ENCODE data around the gene ZBED6. TPM values are rescaled to one million over a fixed set of nuclear protein-coding genes. Genes with fewer than 3 reads are reported as not detected.
"Not testable (repeated sequence)": the region's sequence is repeated elsewhere in the genome, so short reads cannot be mapped to it uniquely, and the experiment has no call there.

ZBED6 gene
- total RNA-seq, 1 experiment from 2014 or later = 13.1 TPM

DNA sequence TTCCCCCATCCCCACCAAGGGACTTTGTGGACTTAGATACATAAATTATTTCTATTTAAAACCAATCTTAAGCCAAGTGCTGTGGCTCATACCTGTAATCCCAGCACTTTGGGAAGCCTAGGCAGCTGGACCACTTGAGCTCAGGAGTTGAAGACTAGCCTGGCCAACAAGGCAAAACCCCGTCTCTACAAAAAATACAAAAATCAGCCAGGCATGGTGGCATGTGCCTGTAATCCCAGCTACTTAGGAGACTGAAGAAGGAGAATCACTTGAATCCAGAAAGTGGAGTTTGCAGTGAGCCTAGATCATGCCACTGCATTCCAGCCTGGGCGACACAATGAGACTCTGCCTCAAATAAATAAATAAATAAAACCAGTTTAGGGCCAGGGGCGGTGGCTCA, 34.9 kb upstream of the ZBED6 start:
- DNase-seq = no peak
- Histone ChIP-seq H3K4me2 (ENCODE audit: insufficient read depth, insufficient read length, low read length) (no peak overlapping the region), H4K8ac (replicated peaks; ENCODE audit: insufficient read length, low read depth, low read length) (no peak overlapping the region), H2BK12ac (ENCODE audit: insufficient read length, low read depth, low read length) (no peak overlapping the region), H2AFZ (ENCODE audit: low read length) (no peak overlapping the region), H4K20me1 (ENCODE audit: control insufficient read depth, insufficient read depth, insufficient read length) (no peaks in the 10 kb centered on the region), H3K4ac (ENCODE audit: low read depth, low read length) (no peak overlapping the region), H3K79me2 (ENCODE audit: insufficient read depth, low read length) (no peaks in the 10 kb centered on the region), H3K23me2 (ENCODE audit: insufficient read length, low read depth, low read length, poor library complexity, severe bottlenecking) (no peaks in the 10 kb centered on the region), H3K9ac (ENCODE audit: extremely low read depth, insufficient read length, low read length) (no peak overlapping the region), H2BK20ac (ENCODE audit: low read depth, low read length, poor library complexity, severe bottlenecking) (no peak overlapping the region), H2BK5ac (ENCODE audit: insufficient read length, low read length) (no peak overlapping the region), H3K27ac (ENCODE audit: insufficient read length, low read depth, low read length) (no peak overlapping the region), H2BK15ac (ENCODE audit: low read depth, low read length) (no peak overlapping the region), H3K27me3 (ENCODE audit: insufficient read depth, low read length) (no peaks in the 10 kb centered on the region), H4K5ac (ENCODE audit: insufficient read length, low read depth, low read length) (no peak overlapping the region), H3K4me1 (ENCODE audit: insufficient read depth, low read length) (no peaks in the 10 kb centered on the region), H3K79me1 (ENCODE audit: insufficient read depth, low read depth, low read length, poor library complexity, severe bottlenecking) (no peaks in the 10 kb centered on the region), H3K56ac (ENCODE audit: insufficient read length, low read depth, low read length) (no peak overlapping the region), H3K9me3 (ENCODE audit: control insufficient read depth, low read depth, low read length) (no peaks in the 10 kb centered on the region), H3K18ac (ENCODE audit: insufficient read length, low read depth, low read length) (no peak overlapping the region), H2AK5ac (ENCODE audit: insufficient read length, low read length) (no peak overlapping the region), H2BK120ac (ENCODE audit: low read depth, low read length, poor library complexity, severe bottlenecking) (no peak overlapping the region), H3K14ac (ENCODE audit: insufficient read depth, low read length) (no peak overlapping the region), H4K91ac (ENCODE audit: insufficient read length, low read depth, low read length) (no peak overlapping the region), H3K23ac (ENCODE audit: insufficient read length, low read depth, low read length) (no peak overlapping the region), H3T11ph (ENCODE audit: low read length) (no peak overlapping the region)
- no peaks in the 10 kb centered on the region for H3K36me3 Mint-ChIP-seq (ENCODE audit: insufficient read depth in 1 of 3, low read depth in 3 of 3)
- no peak overlapping the region for H3K4me3 Mint-ChIP-seq
- H3K27ac Mint-ChIP-seq = no peak overlapping the region
- H3K27me3 Mint-ChIP-seq (ENCODE audit: low read depth) = no peaks in the 10 kb centered on the region
- no peaks in the 10 kb centered on the region for H3K9me3 Mint-ChIP-seq
- no CpG with 5 or more reads among the region's 3 CpGs for WGBS (ENCODE audit: extremely low coverage, insufficient read length, low lambda C conversion rate)
- TF ChIP-seq, protein P1, sequence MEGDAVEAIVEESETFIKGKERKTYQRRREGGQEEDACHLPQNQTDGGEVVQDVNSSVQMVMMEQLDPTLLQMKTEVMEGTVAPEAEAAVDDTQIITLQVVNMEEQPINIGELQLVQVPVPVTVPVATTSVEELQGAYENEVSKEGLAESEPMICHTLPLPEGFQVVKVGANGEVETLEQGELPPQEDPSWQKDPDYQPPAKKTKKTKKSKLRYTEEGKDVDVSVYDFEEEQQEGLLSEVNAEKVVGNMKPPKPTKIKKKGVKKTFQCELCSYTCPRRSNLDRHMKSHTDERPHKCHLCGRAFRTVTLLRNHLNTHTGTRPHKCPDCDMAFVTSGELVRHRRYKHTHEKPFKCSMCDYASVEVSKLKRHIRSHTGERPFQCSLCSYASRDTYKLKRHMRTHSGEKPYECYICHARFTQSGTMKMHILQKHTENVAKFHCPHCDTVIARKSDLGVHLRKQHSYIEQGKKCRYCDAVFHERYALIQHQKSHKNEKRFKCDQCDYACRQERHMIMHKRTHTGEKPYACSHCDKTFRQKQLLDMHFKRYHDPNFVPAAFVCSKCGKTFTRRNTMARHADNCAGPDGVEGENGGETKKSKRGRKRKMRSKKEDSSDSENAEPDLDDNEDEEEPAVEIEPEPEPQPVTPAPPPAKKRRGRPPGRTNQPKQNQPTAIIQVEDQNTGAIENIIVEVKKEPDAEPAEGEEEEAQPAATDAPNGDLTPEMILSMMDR (conservative IDR thresholded peaks at IDR 0.05) = no peak
- peaks cover 3 to 6% of the 10 kb centered on the region in 2 experiments; a peak in 2 of 4 replicates for H3K4me1 Mint-ChIP-seq

DNA sequence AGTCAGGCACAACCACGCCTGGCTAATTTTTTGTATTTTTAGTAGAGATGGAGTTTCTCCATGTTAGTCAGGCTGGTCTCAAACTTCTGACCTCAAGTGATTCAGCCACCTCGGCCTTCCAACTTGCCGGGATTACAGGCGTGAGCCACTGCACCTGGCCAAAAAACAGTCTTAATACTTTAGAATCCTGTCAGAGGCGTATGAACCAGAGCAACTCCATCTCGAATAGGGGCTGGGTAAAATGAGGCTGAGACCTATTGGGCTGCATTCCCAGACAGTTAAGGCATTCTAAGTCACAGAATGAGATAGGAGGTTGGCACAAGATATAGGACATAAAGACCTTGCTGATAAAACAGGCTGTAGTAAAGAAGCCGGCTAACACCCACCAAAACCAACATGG, 33.5 kb upstream of the ZBED6 start:
- not testable (repeated sequence) for H3K27ac Mint-ChIP-seq; H3K4me2 ChIP-seq (ENCODE audit: insufficient read depth, insufficient read length, low read length); H2BK20ac ChIP-seq (ENCODE audit: low read depth, low read length, poor library complexity, severe bottlenecking); H3K14ac ChIP-seq (ENCODE audit: insufficient read depth, low read length); H3K4me1 ChIP-seq (ENCODE audit: insufficient read depth, low read length); H3K56ac ChIP-seq (ENCODE audit: insufficient read length, low read depth, low read length); H2BK15ac ChIP-seq (ENCODE audit: low read depth, low read length); H2BK12ac ChIP-seq (ENCODE audit: insufficient read length, low read depth, low read length); H3K36me3 Mint-ChIP-seq (ENCODE audit: insufficient read depth in 1 of 3, low read depth in 3 of 3); H4K91ac ChIP-seq (ENCODE audit: insufficient read length, low read depth, low read length); H3K9me3 Mint-ChIP-seq; H3K79me1 ChIP-seq (ENCODE audit: insufficient read depth, low read depth, low read length, poor library complexity, severe bottlenecking); DNase-seq; H3K4me1 Mint-ChIP-seq; H2AFZ ChIP-seq (ENCODE audit: low read length); H4K8ac ChIP-seq (replicated peaks; ENCODE audit: insufficient read length, low read depth, low read length); H3T11ph ChIP-seq (ENCODE audit: low read length); H3K27me3 ChIP-seq (ENCODE audit: insufficient read depth, low read length); H3K18ac ChIP-seq (ENCODE audit: insufficient read length, low read depth, low read length); H3K4me3 Mint-ChIP-seq; H3K23me2 ChIP-seq (ENCODE audit: insufficient read length, low read depth, low read length, poor library complexity, severe bottlenecking); H3K27ac ChIP-seq (ENCODE audit: insufficient read length, low read depth, low read length); H3K79me2 ChIP-seq (ENCODE audit: insufficient read depth, low read length); H2BK5ac ChIP-seq (ENCODE audit: insufficient read length, low read length); H3K9ac ChIP-seq (ENCODE audit: extremely low read depth, insufficient read length, low read length); H2AK5ac ChIP-seq (ENCODE audit: insufficient read length, low read length); H3K27me3 Mint-ChIP-seq (ENCODE audit: low read depth); H3K4ac ChIP-seq (ENCODE audit: low read depth, low read length); H3K23ac ChIP-seq (ENCODE audit: insufficient read length, low read depth, low read length); H3K9me3 ChIP-seq (ENCODE audit: control insufficient read depth, low read depth, low read length); H2BK120ac ChIP-seq (ENCODE audit: low read depth, low read length, poor library complexity, severe bottlenecking); H4K5ac ChIP-seq (ENCODE audit: insufficient read length, low read depth, low read length); H4K20me1 ChIP-seq (ENCODE audit: control insufficient read depth, insufficient read depth, insufficient read length)
- no CpG with 5 or more reads among the region's 7 CpGs for WGBS (ENCODE audit: extremely low coverage, insufficient read length, low lambda C conversion rate)

Data from H9 (cell line).